Vagina (tissue), 2 donors: ENCODE measurements around the gene RPS25. TPM values are rescaled to one million over a fixed set of nuclear protein-coding genes. Genes with fewer than 3 reads are reported as not detected.
"Not testable (repeated sequence)": the region's sequence is repeated elsewhere in the genome, so short reads cannot be mapped to it uniquely, and the experiment has no call there.

Experiments used
- DNase-seq, 2 donors: peaks; one replicate each; pipeline ENCODE4 v3.0.0-alpha.2; 2017; ENCODE audit errors: extremely low spot score in 2 of 2
- H3K27ac ChIP-seq: fragments of 200-600 bp; sonication (generic); one replicate; pipeline ENCODE4 v1.5.1; 2019
- H3K27me3 ChIP-seq: fragments of 200-600 bp; sonication (generic); one replicate; pipeline ENCODE4 v1.5.1; 2019
- H3K36me3 ChIP-seq, 2 donors: fragments of 200-600 bp; sonication (generic); one replicate each; pipeline ENCODE4 v1.5.1; 2017 to 2019
- H3K4me1 ChIP-seq: fragments of 200-600 bp; sonication (generic); one replicate; pipeline ENCODE4 v1.5.1; 2019
- H3K4me3 ChIP-seq, 2 donors: fragments of 200-600 bp; sonication (generic); 1 replicate in 1 of 2; 2 replicates in 1 of 2; pipeline ENCODE4 v1.5.1; 2016 to 2019
- H3K9me3 ChIP-seq: fragments of 200-600 bp; sonication (generic); one replicate; pipeline ENCODE4 v1.5.1; 2019
- POLR2A ChIP-seq, 2 donors: fragments of 450-650 bp; IDR thresholded peaks; one replicate each; pipeline ENCODE4 v1.6.1; 2017; ENCODE audit warnings: antibody characterized with exemption in 2 of 2, mild to moderate bottlenecking in 2 of 2, moderate library complexity in 2 of 2
- POLR2AphosphoS5 ChIP-seq, 2 donors: sonication (generic); formaldehyde crosslinking; IDR thresholded peaks; one replicate each; pipeline ENCODE4 v1.9.0; 2017; ENCODE audit warnings: antibody characterized with exemption in 2 of 2, mild to moderate bottlenecking in 2 of 2, low read depth in 1 of 2; ENCODE audit not compliant: insufficient read depth in 1 of 2
- intact Hi-C: fragments of 100-400 bp; cut with DNase I; formaldehyde crosslinking; loops from one replicate; pipeline ENCODE4 v1.15.1; 2023
- microRNA-seq: library from miRNA; unstranded; fragments of <30 nt; microRNA quantifications from one replicate; pipeline ENCODE4, GENCODE V29; 2017; ENCODE audit warnings: borderline number of aligned reads, borderline replicate concordance
- small RNA-seq: library from RNA; depleted of rRNA; stranded (forward); fragments of <200 nt; gene quantifications from one replicate; pipeline ENCODE3, GENCODE V24; 2016
- total RNA-seq: library from RNA; depleted of rRNA; stranded (reverse); fragments of >200 nt; gene quantifications from one replicate; pipeline ENCODE4 v1.2.3, GENCODE V29; 2016
- TF ChIP-seq, protein P1 (sequence below), 3 experiments: fragments of 450-650 bp in 2 of 3; fragments of 200-600 bp in 1 of 3; sonication (generic) in 1 of 3; IDR thresholded peaks; one replicate each; pipeline ENCODE4 v1.5.1; 2017 to 2019; ENCODE audit warnings: antibody characterized with exemption in 3 of 3, mild to moderate bottlenecking in 2 of 3, moderate library complexity in 2 of 3

The RPS25 gene
- total RNA-seq, 1 donor from 2014 or later, result 1,843 TPM

DNA sequence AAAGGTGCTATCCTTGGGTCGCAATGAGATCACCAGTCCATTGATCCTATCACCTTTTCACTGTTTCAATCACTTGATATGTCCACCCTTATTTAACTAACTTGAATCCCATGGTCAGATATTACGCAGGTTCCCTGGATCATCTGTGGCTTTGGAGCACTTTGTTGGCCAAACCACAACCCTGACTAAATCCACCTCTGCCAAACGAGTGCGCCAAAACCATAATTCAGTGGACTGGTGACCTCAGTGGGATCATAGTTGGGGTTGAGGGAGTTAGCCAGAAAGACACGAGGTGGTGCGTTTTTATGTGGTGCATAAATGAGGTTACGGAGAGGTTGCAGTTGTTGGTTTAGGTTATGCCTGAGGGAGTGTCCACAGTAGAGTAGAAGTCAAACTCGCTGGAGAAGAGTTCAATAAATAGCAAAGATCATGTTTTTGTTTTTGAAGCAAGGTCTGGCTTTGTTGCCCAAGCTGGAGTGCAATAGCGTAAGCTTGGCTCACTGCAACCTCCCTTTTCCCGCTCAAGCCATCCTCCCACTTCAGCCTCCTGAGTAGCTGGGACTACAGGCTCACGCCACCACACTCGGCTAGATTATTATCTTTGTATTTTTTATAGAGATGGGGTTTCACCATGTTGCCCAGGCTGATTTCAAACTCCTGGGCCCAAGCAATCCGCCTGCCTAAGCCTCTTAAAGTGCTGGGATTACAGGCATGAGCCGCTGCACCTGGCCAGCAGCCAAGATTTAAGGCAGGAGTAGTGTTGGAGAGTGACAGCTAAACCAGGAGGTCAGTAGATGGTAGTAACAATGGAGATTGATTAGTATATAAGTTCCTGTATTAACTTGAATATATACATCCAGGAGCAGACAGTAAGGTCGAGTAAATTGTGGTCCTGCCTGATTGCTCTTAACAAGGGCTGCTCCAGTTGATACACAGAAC lies 42.1 kb downstream of the RPS25 start:
- Histone ChIP-seq H3K27ac (no peak overlapping the region), H3K27me3 (no peaks in the 10 kb centered on the region), H3K4me1 (no peaks in the 10 kb centered on the region), H3K36me3 (no peaks in the 10 kb centered on the region), H3K4me3 (no peak overlapping the region), H3K9me3 (no peaks in the 10 kb centered on the region)
- TF ChIP-seq POLR2A (IDR thresholded peaks at IDR 0.05) (no peak), POLR2AphosphoS5 (IDR thresholded peaks at IDR 0.05; ENCODE audit: insufficient read depth in 1 of 2, low read depth in 1 of 2) (no peak)
- TF ChIP-seq, protein P1, sequence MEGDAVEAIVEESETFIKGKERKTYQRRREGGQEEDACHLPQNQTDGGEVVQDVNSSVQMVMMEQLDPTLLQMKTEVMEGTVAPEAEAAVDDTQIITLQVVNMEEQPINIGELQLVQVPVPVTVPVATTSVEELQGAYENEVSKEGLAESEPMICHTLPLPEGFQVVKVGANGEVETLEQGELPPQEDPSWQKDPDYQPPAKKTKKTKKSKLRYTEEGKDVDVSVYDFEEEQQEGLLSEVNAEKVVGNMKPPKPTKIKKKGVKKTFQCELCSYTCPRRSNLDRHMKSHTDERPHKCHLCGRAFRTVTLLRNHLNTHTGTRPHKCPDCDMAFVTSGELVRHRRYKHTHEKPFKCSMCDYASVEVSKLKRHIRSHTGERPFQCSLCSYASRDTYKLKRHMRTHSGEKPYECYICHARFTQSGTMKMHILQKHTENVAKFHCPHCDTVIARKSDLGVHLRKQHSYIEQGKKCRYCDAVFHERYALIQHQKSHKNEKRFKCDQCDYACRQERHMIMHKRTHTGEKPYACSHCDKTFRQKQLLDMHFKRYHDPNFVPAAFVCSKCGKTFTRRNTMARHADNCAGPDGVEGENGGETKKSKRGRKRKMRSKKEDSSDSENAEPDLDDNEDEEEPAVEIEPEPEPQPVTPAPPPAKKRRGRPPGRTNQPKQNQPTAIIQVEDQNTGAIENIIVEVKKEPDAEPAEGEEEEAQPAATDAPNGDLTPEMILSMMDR (IDR thresholded peaks at IDR 0.05), result no peak
- intact Hi-C loops, result no loop called here
- DNase-seq, result no peak

DNA sequence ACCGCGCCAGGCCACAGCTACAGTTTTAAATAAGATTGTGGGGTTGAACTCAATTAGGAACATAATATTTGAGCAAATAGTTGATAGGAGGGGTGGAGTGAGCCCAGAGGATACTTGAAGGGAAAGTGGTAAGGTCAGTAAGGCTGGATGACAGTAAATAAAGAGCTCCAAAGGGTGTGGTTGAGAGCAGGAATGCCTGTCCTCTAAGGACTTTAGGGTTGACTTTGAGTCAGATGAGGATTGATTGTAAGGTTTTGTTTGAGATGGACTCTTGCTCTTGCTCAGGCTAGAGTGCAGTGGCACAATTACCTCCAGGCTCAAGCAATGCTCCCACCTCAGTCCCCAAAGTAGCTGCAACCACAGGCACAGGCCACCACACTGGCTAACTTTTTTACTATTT lies 44.2 kb downstream of the RPS25 start:
- TF ChIP-seq POLR2A (IDR thresholded peaks at IDR 0.05), result no peak
- TF ChIP-seq, protein P1 (IDR thresholded peaks at IDR 0.05), result no peak
- TF ChIP-seq POLR2AphosphoS5 (IDR thresholded peaks at IDR 0.05; ENCODE audit: insufficient read depth in 1 of 2, low read depth in 1 of 2), result no peak
- Histone ChIP-seq H3K27me3 (no peaks in the 10 kb centered on the region), H3K4me1 (no peaks in the 10 kb centered on the region), H3K27ac (no peak overlapping the region), H3K36me3 (no peaks in the 10 kb centered on the region), H3K9me3 (no peaks in the 10 kb centered on the region), H3K4me3 (no peak overlapping the region)
- intact Hi-C loops, result no loop called here
- no peak for DNase-seq

DNA sequence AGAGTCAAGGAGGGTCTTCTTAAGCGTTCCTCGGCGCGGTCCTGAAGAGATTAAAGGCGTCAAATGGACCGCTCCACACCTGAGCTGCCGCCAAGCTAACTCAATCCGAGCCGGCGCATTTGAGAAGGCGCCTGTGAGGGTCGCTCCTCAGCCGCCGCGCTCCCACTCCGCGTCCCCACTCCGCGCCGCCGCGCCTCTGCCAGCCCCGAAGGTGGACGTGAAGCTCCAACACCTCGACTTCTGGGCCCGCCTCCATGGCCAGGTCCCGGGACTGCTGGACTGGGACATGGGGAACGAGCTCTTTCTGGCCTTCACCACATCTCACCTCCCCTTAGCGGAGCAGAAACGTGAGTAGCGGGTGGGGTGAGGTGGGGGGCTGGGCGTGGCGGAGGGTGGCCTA lies 46.5 kb downstream of the RPS25 start, which contains the start of gene FOXR1:
Gene FOXR1, plus strand, starts transcription at position 116 of the 400 bp plus-strand sequence. Its CDS starts 171 bp downstream, at position 287.
- H3K27me3 ChIP-seq, result no peaks in the 10 kb centered on the region
- no peaks in the 10 kb centered on the region for H3K36me3 ChIP-seq
- TF ChIP-seq, protein P1 (IDR thresholded peaks at IDR 0.05), result no peak
- TF ChIP-seq POLR2A (IDR thresholded peaks at IDR 0.05) (no peak), POLR2AphosphoS5 (IDR thresholded peaks at IDR 0.05; ENCODE audit: insufficient read depth in 1 of 2, low read depth in 1 of 2) (no peak)

DNA sequence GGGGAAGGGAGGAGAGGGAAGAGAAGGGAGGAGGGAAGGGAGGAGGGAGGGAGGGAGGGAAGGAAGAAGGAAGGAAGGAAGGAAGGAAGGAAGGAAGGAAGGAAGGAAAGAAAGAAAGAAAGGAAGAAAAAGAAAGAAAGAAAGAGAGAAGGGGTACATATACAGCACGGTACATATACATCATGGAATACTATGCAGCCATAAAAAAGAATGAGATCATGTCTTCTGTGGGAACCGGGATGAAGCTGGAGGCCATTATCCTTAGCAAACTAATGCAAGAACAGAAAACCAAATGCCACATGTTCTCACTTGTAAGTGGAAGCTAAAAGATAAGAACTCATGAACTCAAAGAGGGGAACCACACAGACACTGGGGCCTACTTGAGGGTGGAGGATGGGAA lies 48.6 kb downstream of the RPS25 start:
- H3K27ac ChIP-seq, intact Hi-C loops, H3K4me1 ChIP-seq, DNase-seq, H3K4me3 ChIP-seq, H3K27me3 ChIP-seq, H3K9me3 ChIP-seq, H3K36me3 ChIP-seq: not testable (repeated sequence)

More for the DNA sequence above, 46.5 kb downstream of the RPS25 start, which contains the start of gene FOXR1:
- Histone ChIP-seq H3K27ac (no peak within 1 kb of the TSS), H3K4me1 (no peaks in the 10 kb centered on the region), H3K4me3 (no peak within 1 kb of the TSS), H3K9me3 (no peaks in the 10 kb centered on the region)
- intact Hi-C loops, result no loop called here
- no peak for DNase-seq

Small RNAs within 50 kb of the gene (microRNA-seq; reads per million reads assigned to microRNA genes)
- gene MIR3656, result not detected

Small RNAs within 50 kb of the gene (small RNA-seq; reads per million reads assigned to genes)
- not detected for gene AP003392.2
- not detected for gene RF00017
- not detected for gene RF00019

Other genes starting within 250 kb of the RPS25 start
- 81.5 TPM for gene DDX6, start 227.2 kb downstream of the RPS25 start, total RNA-seq
- not detected for gene CXCR5, start 134.5 kb downstream of the RPS25 start, total RNA-seq
- gene BCL9L, start 92.4 kb downstream of the RPS25 start, total RNA-seq, result 30.0 TPM
- not detected for gene UPK2, start 62.0 kb downstream of the RPS25 start, total RNA-seq
- gene FOXR1, start 46.6 kb downstream of the RPS25 start, total RNA-seq, result not detected
- gene CENATAC, start 20.2 kb downstream of the RPS25 start, total RNA-seq, result 49.8 TPM
- 40.0 TPM for gene TRAPPC4, start 423 bp upstream of the RPS25 start, total RNA-seq
- gene SLC37A4, start 12.5 kb upstream of the RPS25 start, total RNA-seq, result 16.0 TPM
- 49.6 TPM for gene HYOU1, start 38.9 kb upstream of the RPS25 start, total RNA-seq
- gene VPS11, start 49.5 kb upstream of the RPS25 start, total RNA-seq, result 56.0 TPM
- gene HMBS, start 66.5 kb upstream of the RPS25 start, total RNA-seq, result 13.5 TPM
- 18.2 TPM for gene DPAGT1, start 83.5 kb upstream of the RPS25 start, total RNA-seq
- gene C2CD2L, start 89.0 kb upstream of the RPS25 start, total RNA-seq, result 7.1 TPM
- gene HINFP, start 103.2 kb upstream of the RPS25 start, total RNA-seq, result 22.1 TPM
- gene ABCG4, start 130.7 kb upstream of the RPS25 start, total RNA-seq, result 3.2 TPM
- 15.5 TPM for gene NLRX1, start 150.4 kb upstream of the RPS25 start, total RNA-seq
- 0.25 TPM for gene NHERF4, start 167.1 kb upstream of the RPS25 start, total RNA-seq
- 15.5 TPM for gene CBL, start 188.0 kb upstream of the RPS25 start, total RNA-seq